C4-2B (cell line): ENCODE results near the gene SLC25A17.

Experiments
- H3K27ac ChIP-seq: fragments of 450-650 bp; 2 replicates; pipeline ENCODE4 v1.5.1; 2017
- ZFX ChIP-seq: fragments of 450-650 bp; IDR thresholded peaks from 2 replicates; pipeline ENCODE4 v1.6.1; 2017
- TF ChIP-seq, protein P1 (sequence below): fragments of 450-650 bp; conservative IDR thresholded peaks from 2 replicates; pipeline ENCODE4 v1.5.1; 2017; ENCODE audit warnings: mild to moderate bottlenecking

The SLC25A17 gene

DNA sequence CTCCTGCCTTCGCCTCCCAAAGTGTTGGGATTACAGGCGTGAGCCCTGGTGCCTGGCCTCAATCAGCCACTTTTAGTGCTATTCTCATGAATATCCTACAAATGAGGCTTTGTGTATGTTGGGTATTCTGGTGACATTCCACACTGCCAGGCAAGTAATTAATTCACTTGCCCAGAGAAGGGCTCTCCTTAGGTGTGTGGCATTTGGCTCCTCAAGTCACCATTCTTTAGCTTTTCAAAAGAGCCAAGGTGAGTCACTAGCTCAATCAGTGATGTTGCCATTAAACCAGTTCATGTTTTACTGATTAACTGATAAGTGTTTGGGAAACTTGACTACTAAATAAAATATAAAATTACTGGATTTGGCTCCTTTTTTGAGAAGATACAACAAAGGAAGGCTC is 52.2 kb downstream of the SLC25A17 start:
- no peak overlapping the region for H3K27ac ChIP-seq
- no peak for TF ChIP-seq ZFX
- TF ChIP-seq, protein P1, sequence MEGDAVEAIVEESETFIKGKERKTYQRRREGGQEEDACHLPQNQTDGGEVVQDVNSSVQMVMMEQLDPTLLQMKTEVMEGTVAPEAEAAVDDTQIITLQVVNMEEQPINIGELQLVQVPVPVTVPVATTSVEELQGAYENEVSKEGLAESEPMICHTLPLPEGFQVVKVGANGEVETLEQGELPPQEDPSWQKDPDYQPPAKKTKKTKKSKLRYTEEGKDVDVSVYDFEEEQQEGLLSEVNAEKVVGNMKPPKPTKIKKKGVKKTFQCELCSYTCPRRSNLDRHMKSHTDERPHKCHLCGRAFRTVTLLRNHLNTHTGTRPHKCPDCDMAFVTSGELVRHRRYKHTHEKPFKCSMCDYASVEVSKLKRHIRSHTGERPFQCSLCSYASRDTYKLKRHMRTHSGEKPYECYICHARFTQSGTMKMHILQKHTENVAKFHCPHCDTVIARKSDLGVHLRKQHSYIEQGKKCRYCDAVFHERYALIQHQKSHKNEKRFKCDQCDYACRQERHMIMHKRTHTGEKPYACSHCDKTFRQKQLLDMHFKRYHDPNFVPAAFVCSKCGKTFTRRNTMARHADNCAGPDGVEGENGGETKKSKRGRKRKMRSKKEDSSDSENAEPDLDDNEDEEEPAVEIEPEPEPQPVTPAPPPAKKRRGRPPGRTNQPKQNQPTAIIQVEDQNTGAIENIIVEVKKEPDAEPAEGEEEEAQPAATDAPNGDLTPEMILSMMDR, result no peak

DNA sequence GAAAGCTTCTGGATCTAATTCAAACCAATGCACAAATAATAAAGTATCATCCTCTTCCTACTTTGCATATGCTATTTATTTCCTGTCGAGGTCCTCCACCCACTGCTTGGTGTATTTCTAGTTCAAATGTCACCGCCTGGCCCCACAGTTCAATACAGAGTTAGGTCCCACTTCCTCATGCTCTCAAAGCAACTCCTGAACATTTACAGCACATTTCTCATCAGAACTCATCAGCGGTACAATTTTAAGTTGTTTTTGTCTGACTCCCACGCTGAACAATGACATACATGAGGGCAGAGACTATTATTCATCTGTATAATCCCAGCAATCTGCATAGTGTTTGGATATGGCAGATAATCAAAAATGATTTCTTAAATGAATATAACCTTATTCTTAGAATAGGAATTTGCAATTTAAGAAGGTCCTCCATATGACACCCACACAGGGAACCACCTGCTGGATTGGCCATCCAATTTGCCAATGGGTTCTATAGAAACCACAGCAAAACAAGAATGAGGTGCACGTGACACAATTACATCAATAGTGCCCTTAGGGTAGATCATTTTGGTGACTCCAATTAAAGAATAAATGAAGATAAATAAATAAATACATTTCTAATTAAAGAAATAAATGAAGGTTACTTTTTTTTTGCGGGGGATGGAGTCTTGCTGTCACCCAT is 54.2 kb downstream of the SLC25A17 start:
- TF ChIP-seq ZFX, result no peak
- TF ChIP-seq, protein P1, result no peak

DNA sequence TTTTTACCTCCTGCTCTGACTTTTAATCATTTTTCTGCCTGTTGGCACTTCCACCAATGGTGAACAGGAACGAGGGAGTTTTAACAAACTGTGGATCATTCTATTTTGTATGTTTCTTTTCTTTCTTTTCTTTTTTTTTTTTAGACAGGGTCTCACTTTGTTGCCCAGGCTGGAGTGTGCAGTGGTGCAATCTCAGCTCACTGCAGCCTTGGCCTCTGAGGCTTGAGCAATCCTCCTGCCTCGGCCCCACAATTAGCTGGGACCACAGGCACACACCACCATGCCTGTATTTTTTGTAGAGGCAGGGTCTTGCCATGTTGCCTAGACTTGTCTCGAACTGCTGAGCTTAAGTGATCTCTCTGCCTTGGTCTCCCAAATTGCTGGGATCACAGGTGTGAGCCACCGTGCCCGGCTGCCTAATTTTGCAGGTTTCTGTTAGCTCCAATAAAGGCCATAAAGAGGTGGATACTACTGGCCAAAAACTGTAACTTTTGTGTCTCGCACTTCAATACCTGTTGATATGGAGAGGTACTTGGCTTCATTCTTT is 59.8 kb downstream of the SLC25A17 start:
- TF ChIP-seq, protein P1, result no peak
- TF ChIP-seq ZFX, result no peak

More for the DNA sequence above, 54.2 kb downstream of the SLC25A17 start:
- H3K27ac ChIP-seq, result no peak overlapping the region

DNA sequence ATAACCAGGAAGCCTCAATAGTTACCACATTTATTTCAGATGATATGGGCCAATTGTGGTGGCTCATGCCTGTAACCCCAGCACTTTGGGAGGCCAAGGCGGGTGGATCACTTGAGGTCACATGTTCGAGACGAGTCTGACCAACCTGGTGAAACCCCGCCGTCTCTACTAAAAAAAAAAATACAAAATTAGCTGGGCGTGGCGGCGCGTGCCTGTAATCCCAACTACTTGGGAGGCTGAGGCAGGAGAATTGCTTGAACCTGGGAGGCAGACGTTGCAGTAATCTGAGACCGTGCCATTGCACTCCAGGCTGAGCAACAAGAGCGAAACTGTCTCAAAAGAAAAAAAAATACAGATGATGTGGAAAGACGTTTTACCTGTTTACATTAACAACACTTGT is 60.3 kb downstream of the SLC25A17 start:
- H3K27ac ChIP-seq, result peak overlapping the region; percentile 42

More for the DNA sequence above, 59.8 kb downstream of the SLC25A17 start:
- peak overlapping the region; percentile 42; the same call in 1 of the 2 replicates for H3K27ac ChIP-seq

GRCh38 chr22:40758390-40758789 is 60.8 kb downstream of the SLC25A17 start:
- H3K27ac ChIP-seq, result peak overlapping the region; percentile 42; the same call in 1 of the 2 replicates
- TF ChIP-seq, protein P1, result no peak
- TF ChIP-seq ZFX, result no peak

- H3K27ac ChIP-seq, result peak overlapping the region; percentile 31; the same call in 1 of the 2 replicates
- TF ChIP-seq, protein P1, result no peak
- no peak for TF ChIP-seq ZFX
Measured at GRCh38 chr22:40757071-40757470, 62.1 kb downstream of the SLC25A17 start.

GRCh38 chr22:40753114-40753513 is 66.0 kb downstream of the SLC25A17 start:
- TF ChIP-seq, protein P1, result no peak
- no peak for TF ChIP-seq ZFX
- H3K27ac ChIP-seq, result no peak overlapping the region

GRCh38 chr22:40751250-40751649 is 67.9 kb downstream of the SLC25A17 start:
- H3K27ac ChIP-seq, result no peak overlapping the region
- TF ChIP-seq, protein P1, result no peak
- no peak for TF ChIP-seq ZFX
